Mucosa of stomach (tissue), 1 donor: ENCODE data around the gene CMTM6.

Experiments used
- H3K27me3 ChIP-seq: one replicate; pipeline ENCODE4 v1.7.0; 2013; ENCODE audit warnings: mild to moderate bottlenecking, low read length; ENCODE audit not compliant: control insufficient read depth, insufficient read depth
- H3K36me3 ChIP-seq: one replicate; pipeline ENCODE4 v1.7.0; 2013; ENCODE audit warnings: low read length; ENCODE audit not compliant: control insufficient read depth, insufficient read depth
- H3K4me1 ChIP-seq: one replicate; pipeline ENCODE4 v1.7.0; 2013; ENCODE audit warnings: mild to moderate bottlenecking, low read length; ENCODE audit not compliant: control insufficient read depth, insufficient read depth
- H3K4me3 ChIP-seq: one replicate; pipeline ENCODE4 v1.7.0; 2013; ENCODE audit warnings: low read length
- H3K9ac ChIP-seq: one replicate; pipeline ENCODE4 v1.7.0; 2013; ENCODE audit warnings: mild to moderate bottlenecking, low read length, moderate library complexity
- H3K9me3 ChIP-seq: one replicate; pipeline ENCODE4 v1.7.0; 2013; ENCODE audit warnings: mild to moderate bottlenecking, low read length, moderate library complexity; ENCODE audit not compliant: control insufficient read depth
- donor health status: Pancreatic carcinoma.

The CMTM6 gene

DNA sequence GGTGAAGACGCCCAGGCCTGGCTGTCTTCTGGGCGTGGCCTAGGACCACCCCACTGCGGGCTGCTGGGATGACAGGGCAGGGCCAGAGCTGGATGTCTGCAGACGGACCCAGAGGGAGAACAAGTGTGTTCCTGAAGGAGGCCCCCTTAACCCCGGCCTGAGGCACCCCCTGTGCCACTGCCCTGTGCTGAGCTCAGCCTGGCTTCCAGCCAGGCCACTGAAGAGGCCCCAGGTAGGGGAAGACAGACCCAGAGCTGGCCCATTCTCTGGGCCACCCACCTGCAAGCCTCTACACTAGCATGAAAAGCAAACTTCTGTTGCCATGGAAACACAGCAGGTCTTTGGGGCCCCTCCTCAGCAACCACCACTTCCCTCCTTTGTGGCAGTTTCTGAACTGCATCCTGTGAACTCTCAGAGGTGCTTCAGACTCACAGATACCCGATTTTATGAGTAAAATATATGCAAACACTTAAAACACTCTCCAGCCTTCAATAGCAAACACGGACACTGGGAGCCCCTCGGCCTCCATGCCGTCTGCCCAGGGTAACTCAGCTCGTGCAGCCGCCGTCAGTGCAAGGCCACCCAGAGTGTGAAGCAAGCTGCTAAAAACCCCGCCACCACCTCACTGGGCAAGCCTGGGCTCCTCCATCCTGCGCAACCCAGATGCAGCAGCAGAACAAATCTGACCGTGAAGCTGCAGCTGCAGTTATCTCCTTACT is 42.5 kb downstream of the CMTM6 start:
- no peak overlapping the region for H3K4me3 ChIP-seq
- H3K36me3 ChIP-seq: no peaks in the 10 kb centered on the region
- H3K9me3 ChIP-seq: no peaks in the 10 kb centered on the region
- H3K9ac ChIP-seq: no peak overlapping the region
- H3K27me3 ChIP-seq: no peaks in the 10 kb centered on the region
- H3K4me1 ChIP-seq: peaks cover 2% of the 10 kb centered on the region

DNA sequence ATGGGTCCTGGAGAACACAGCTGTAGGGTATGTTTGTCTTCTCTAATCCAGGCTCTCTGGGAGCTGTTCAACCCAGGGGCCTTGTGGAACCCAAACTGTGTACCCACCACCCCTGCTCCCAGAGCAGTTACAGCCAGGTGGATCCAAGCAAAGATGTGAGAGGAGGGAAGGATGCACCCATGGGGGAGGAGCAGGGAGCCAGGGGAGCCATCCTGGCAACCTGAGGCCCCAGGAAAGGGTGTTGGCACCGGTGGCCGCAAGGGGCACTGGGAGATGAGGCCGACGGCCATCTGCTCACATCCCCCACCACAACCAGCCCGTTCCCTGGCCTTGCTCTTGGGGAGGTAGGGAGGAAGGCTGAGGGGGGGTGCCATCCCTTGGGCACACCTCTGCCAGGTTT is 43.2 kb downstream of the CMTM6 start:
- no peaks in the 10 kb centered on the region for H3K27me3 ChIP-seq
- H3K4me3 ChIP-seq: no peak overlapping the region
- no peak overlapping the region for H3K9ac ChIP-seq
- H3K9me3 ChIP-seq: no peaks in the 10 kb centered on the region
- no peaks in the 10 kb centered on the region for H3K36me3 ChIP-seq
- peaks cover 9% of the 10 kb centered on the region for H3K4me1 ChIP-seq

DNA sequence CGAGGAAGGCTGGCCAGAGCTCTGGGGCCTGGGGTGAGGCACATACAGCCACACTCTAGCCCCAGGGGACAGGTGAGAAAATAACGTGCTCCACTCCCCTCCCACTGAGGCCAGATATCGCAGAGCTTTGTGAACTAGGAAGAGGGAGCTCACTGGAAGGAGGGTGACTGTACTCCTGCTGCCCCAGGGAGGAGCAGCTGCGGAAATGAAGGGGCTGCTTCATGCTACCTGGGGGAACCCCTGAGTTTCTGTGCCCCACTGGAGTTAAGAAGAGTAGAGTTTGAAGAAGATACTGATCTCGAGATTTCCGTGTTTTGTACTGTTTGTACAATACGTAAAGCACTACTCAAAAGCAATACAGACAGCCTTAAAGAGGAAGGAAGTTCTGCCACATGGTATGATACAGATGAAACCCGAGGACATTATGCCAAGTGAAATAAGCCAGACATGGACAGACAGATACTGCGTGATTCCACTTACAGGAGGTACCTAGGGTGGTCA is 44.6 kb downstream of the CMTM6 start:
- Histone ChIP-seq H3K27me3 (no peaks in the 10 kb centered on the region), H3K4me1 (peaks cover 9% of the 10 kb centered on the region), H3K9ac (no peak overlapping the region), H3K4me3 (no peak overlapping the region), H3K9me3 (no peaks in the 10 kb centered on the region), H3K36me3 (no peaks in the 10 kb centered on the region)

DNA sequence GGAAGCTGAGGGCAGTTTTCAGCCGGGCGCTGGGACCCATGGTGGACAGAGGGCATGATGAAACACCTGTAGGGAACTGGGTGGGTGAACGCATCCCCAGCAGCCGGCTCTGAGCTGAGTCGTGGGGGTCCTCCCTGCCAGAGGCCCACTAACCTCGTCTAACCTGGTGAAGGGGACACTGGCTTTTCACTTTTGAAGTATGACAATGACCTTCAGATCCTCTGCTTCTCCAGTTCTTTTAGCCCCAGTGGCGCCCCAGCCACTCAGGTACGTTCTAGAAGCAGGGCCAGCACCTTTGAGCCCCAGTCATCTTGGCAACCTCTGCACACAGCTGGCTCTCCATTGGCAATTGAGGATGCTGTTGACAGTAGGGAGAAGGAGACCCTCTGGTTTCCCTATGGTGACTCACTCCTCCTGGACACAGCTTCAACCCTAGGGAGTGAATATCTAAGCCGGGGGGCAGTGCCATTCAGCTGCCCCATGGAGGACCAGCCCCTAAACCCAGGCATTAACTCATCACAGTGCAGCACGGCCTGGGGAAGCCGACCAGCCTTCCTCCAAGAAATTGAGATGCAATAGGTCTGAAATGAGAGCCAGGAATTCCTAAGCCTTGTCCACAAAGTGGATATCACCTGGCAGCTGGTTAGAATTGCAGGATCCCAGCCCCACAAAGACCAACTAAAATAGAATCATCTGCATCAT is 46.1 kb downstream of the CMTM6 start:
- no peaks in the 10 kb centered on the region for H3K27me3 ChIP-seq
- H3K9ac ChIP-seq: no peak overlapping the region
- H3K4me1 ChIP-seq: peaks cover 9% of the 10 kb centered on the region
- no peak overlapping the region for H3K4me3 ChIP-seq
- H3K36me3 ChIP-seq: no peaks in the 10 kb centered on the region
- H3K9me3 ChIP-seq: no peaks in the 10 kb centered on the region

DNA sequence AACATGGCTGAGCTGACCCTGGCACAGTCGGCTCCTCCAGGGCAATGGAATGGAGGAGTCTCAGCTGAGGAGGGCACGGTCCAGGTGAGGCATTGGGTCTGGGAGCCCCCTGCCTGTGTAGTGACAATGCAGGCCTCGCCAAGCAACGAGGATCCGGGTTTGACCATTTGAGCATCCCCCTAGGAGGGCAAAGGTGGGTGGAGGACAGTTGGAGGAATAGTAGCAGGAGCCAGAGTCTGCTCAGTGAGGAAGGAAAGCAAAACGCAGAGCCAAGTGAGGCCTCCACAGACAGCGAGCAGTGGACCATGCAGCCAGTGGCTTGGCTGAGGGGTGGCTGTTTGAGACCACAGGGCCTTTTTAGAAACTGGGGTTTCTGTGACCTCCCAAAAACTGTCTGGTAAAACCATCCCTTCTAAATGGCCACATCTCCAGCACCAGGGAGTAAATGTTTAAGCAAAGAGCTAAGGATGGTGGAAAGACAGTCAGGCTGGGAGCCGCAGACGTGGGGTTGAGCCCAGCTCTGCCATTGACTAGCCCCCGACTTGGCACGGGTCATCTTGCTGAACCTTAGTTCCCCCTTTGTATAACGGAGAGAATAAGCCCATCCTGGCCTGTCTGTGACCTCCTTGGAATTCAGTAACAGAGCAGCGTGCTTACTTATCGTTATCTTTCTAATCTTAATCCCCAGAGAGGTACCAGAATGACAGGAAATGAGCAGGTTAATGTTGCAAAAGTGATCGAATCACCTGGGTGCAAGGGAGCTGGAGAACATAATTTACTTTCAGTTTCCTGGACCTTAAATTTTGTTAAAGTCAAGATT is 46.8 kb downstream of the CMTM6 start:
- Histone ChIP-seq H3K4me1 (peaks cover 9% of the 10 kb centered on the region), H3K27me3 (no peaks in the 10 kb centered on the region), H3K36me3 (no peaks in the 10 kb centered on the region), H3K9ac (no peak overlapping the region), H3K4me3 (no peak overlapping the region), H3K9me3 (no peaks in the 10 kb centered on the region)

DNA sequence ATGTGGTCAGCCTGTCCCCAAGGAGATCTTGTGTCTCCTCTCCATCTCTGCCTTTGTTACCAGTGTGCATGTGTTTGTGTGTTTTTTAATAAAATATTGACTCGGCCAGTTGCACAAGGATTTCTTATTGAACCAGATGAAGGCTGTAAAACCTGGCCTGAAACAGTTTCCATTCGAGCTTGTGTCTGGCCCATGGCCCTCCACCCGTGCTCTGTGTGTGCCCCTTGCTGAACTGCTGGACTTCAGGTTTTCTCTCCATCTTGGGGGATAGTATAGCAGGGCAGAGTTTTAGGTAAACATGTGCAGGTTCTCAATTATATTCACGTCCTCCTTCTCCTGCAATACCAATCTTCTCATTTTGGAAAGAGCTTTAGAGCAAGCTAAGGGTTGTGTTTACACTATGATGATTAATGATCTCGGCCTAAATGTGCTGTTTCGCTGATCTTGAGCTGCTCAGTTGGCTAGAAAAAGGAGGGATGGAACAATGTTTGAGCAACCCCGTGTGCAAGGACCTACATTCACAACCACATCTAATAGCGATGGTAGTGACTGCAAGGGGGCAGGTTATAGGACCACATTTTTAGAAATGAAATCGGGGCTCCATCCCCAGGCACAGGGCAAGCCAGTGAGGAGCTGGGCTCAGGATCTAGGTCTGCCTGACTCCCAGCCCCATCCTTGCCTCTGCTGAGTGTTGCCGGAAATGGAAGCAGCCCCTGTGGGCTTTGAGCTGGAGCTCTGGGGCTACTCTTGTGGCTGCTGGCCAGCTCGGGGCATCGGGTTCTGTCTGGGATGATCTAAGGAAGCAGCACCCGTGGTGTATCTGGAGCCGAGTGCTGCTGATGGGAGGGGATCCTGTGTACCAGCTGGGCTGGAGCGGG is 47.7 kb downstream of the CMTM6 start:
- Histone ChIP-seq H3K4me1 (peaks cover 9% of the 10 kb centered on the region), H3K9ac (no peak overlapping the region), H3K27me3 (no peaks in the 10 kb centered on the region), H3K9me3 (no peaks in the 10 kb centered on the region), H3K36me3 (no peaks in the 10 kb centered on the region), H3K4me3 (no peak overlapping the region)

DNA sequence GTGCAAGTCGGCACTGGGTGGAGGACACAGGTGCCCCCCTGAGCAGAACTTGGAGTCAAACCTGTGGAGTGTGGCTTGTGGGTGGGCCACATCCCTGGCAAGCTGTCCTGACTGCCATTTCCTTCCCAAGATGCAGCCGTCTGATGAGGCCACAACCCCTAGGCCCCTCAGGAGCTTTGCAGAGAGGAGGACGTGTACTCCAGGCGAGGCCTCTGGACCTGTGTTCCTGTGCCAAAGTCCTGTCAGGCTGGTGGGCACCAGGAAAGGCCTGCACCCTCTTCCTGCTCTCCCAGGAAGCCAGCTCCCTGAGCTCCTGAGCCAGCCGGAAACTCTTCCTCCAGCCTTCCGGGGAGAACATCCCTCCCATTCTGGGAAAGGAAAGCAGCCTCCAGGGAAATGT is 48.5 kb downstream of the CMTM6 start:
- Histone ChIP-seq H3K9me3 (no peaks in the 10 kb centered on the region), H3K9ac (no peak overlapping the region), H3K27me3 (no peaks in the 10 kb centered on the region), H3K4me1 (peaks cover 9% of the 10 kb centered on the region), H3K36me3 (no peaks in the 10 kb centered on the region), H3K4me3 (no peak overlapping the region)

DNA sequence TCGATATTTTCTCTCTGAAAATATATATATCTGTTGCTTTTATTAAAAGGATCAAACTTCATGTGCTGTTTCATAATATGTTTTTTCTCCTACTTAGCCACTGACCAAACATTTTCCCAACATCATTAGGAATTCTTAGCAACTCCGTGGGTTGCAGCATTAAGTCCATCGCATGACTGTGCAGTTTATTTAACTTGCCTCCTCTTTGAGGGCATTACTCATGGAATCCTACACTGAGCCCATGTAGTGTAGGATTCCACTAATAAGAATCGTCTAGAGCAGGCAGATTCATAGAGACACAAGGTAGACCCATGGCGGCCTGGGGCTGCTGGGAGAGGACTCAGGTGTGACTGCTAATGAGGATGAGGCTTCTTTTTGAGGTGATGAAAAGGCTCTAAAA is 49.3 kb downstream of the CMTM6 start:
- no peaks in the 10 kb centered on the region for H3K9me3 ChIP-seq
- peaks cover 9% of the 10 kb centered on the region for H3K4me1 ChIP-seq
- no peak overlapping the region for H3K4me3 ChIP-seq
- H3K36me3 ChIP-seq: no peaks in the 10 kb centered on the region
- H3K9ac ChIP-seq: no peak overlapping the region
- no peaks in the 10 kb centered on the region for H3K27me3 ChIP-seq

DNA sequence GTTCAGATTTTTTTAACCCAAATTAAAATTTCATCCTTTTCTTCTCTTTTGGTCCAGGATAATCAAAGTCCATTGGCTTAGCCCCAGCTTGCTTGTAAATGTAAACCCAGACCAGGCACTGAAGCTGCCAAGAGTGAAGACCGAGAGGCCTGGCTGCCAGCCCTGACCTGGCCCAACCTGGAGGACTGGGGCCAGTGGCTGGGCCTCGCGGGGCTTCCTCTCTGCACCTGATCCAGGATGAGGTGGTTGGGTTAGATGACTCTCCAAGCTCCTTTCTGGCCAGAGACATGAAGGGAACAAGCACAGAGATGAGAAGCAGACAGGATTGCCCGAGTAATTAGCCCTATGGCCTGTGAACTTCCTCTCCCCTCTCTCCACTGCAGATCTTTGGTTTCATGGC is 50.6 kb downstream of the CMTM6 start:
- Histone ChIP-seq H3K4me3 (no peak overlapping the region), H3K9ac (no peak overlapping the region)

DNA sequence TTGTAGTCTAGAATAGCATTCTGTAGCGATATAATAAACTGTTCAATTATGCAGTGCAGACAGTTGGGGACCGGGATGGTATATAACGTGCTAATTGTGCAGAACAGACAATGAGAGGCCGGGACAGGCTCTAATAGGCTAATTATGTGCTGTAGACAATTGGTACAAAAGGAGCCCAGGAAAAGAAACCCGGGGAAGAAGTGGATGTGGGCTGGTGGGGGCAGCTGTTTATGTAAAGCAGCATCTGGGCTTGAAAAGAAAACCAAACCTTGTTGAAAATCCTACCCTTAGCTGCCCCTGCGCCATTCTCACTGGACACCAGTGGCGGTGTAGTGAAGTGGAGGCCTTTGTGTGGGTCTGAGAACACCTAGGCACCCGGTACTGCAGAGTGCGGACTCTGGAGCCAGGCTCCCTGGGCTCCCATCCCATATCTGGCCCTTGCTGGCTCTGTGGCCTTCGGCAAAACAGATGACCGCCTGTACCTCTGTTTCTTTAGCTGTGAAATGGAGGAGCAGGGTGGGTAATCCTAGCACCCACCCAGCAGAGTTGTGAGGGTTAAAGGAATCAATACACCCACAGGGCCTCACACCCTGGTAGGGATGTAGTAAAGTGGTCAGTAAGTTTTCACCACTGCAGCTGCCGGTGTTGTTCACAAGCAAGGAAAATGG is 51.5 kb downstream of the CMTM6 start:
- Histone ChIP-seq H3K27me3 (no peaks in the 10 kb centered on the region), H3K9ac (no peak overlapping the region), H3K36me3 (no peaks in the 10 kb centered on the region), H3K9me3 (no peaks in the 10 kb centered on the region), H3K4me1 (peaks cover 9% of the 10 kb centered on the region), H3K4me3 (no peak overlapping the region)

More for the DNA sequence above, 50.6 kb downstream of the CMTM6 start:
- H3K4me1 ChIP-seq: peaks cover 9% of the 10 kb centered on the region
- H3K9me3 ChIP-seq: no peaks in the 10 kb centered on the region
- no peaks in the 10 kb centered on the region for H3K36me3 ChIP-seq
- no peaks in the 10 kb centered on the region for H3K27me3 ChIP-seq

DNA sequence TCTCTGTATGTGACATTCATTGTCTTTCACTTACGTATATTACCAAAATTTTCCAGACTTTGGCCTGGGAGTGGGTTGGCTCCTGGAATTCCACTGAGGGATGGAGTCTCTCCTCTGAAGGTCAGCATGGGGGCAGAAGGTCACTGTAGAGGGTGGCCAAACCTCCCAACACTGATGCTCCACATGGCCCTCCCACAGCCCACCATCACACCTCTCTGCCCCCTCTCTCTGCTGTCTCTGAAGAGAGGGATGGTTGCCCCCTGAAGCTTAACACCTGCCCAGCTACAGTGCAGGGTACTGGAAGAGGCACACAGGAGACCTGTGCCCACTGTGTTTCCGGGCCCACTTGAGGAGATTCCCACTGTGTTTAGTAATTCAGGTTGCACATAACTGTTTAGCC is 52.2 kb downstream of the CMTM6 start:
- no peaks in the 10 kb centered on the region for H3K9me3 ChIP-seq
- no peak overlapping the region for H3K4me3 ChIP-seq
- no peaks in the 10 kb centered on the region for H3K36me3 ChIP-seq
- peaks cover 9% of the 10 kb centered on the region for H3K4me1 ChIP-seq
- H3K27me3 ChIP-seq: no peaks in the 10 kb centered on the region
- H3K9ac ChIP-seq: no peak overlapping the region
